ENCODE results near the gene KRTAP1-3. TPM values are rescaled to one million over a fixed set of nuclear protein-coding genes. Genes with fewer than 3 reads are reported as not detected.
"Not testable (repeated sequence)": the region's sequence is repeated elsewhere in the genome, so short reads cannot be mapped to it uniquely, and the experiment has no call there.

The KRTAP1-3 gene
- not detected in 2 replicates for total RNA-seq

GRCh38 chr17:41034346-41034935 lies at the start of gene KRTAP1-3:
KRTAP1-3 (minus strand) TSS chr17:41034874; CDS start chr17:41034821, 53 bp downstream.
- DNase-seq (ENCODE audit: extremely low read depth, low read depth, low spot score): not testable (repeated sequence)

GRCh38 chr17:41084100-41084856 lies 49.6 kb upstream of the KRTAP1-3 start, which contains the start of gene KRTAP4-7:
KRTAP4-7 (plus strand) TSS chr17:41084150; CDS start chr17:41084207, 57 bp downstream.
- DNase-seq (ENCODE audit: extremely low read depth, low read depth, low spot score): not testable (repeated sequence)

- DNase-seq (ENCODE audit: extremely low read depth, low read depth, low spot score): not testable (repeated sequence)
These were observed 48.8 kb upstream of the KRTAP1-3 start for GRCh38 chr17:41083427-41083826.

DNA sequence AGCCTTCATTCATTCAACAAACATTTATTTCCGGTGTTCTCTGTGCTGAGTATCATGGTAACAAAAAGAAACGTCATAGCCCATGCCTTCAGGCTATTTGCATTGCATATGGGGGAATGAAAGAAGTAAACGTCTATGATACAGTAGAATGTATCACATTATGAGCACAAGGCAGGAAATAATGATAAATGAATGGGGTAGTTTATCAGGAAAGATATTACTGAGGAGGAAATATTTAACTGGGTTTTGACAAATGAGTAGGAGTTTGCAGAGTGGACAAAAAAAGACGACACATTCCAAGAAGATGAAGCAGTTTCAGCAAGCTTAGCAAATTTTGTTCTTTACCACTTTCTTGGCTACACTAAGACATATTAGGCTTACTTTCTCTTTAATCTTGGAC lies 48.0 kb upstream of the KRTAP1-3 start:
- DNase-seq (ENCODE audit: extremely low read depth, low read depth, low spot score): no peak

GRCh38 chr17:41076788-41077187 lies 42.1 kb upstream of the KRTAP1-3 start:
- no peak for DNase-seq (ENCODE audit: extremely low read depth, low read depth, low spot score)

DNA sequence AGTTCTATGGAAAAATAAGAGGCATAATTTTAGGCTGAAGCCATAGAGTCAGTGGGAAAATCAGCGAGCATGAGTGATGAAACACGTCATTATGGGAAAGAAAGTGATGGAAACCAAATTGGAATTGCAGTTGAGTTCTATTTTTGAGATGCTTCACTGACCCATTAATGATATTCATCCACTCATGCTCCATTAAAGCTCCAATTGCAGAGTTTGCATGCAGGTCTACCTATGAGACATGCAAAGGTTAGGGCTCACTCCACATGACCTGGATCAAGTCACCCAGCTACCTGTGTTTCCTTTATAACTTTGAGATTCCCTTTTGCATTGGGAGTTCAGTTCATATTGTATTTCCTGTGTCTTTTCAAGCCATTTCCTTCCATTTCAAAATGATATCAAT lies 39.0 kb upstream of the KRTAP1-3 start:
- no peak for DNase-seq (ENCODE audit: extremely low read depth, low read depth, low spot score)

- DNase-seq (ENCODE audit: extremely low read depth, low read depth, low spot score): no peak
These were observed 37.1 kb upstream of the KRTAP1-3 start for GRCh38 chr17:41071606-41072360.

- DNase-seq (ENCODE audit: extremely low read depth, low read depth, low spot score): no peak
These were observed 34.4 kb upstream of the KRTAP1-3 start for GRCh38 chr17:41069031-41069430.

GRCh38 chr17:41067281-41067680 lies 32.6 kb upstream of the KRTAP1-3 start:
- no peak for DNase-seq (ENCODE audit: extremely low read depth, low read depth, low spot score)

GRCh38 chr17:41065829-41066624 lies 31.4 kb upstream of the KRTAP1-3 start, which contains the start of gene KRTAP2-4:
KRTAP2-4 (minus strand) TSS chr17:41065879; CDS start chr17:41065845, 34 bp downstream.
- DNase-seq (ENCODE audit: extremely low read depth, low read depth, low spot score): no peak

DNA sequence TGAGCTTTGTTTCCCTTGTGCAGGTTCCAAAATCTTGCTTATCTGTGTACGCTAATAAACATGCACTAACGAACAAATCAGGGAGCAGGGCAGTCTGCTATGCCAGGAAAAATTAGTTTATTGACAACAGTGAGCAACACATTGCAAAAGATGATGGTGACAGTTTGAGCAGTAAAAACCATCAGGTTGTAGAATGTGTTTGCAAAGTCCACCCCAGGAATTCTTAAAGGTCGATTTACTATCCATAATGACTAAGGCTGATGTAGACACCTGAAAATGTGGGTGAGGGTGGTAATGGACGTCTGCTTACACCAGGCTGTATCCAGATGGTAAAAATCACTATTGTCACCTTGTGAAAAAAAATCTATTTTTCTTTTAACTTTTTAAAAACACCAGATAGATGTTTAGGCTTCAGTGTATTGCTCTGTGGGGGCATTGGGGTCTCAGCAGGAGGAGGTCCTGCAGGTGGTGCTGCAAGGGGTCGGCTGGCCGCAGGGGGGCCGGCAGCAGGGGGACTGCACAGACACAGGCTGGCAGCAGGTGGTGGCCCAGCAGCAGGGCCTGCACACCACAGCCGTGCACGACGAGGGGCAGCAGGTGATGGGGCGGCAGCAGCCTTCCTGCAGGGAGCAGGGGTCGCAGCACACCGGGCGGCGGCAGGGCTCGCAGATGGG lies 30.5 kb upstream of the KRTAP1-3 start:
- DNase-seq (ENCODE audit: extremely low read depth, low read depth, low spot score): not testable (repeated sequence)

GRCh38 chr17:41064301-41064700 lies 29.6 kb upstream of the KRTAP1-3 start:
- no peak for DNase-seq (ENCODE audit: extremely low read depth, low read depth, low spot score)

- no peak for DNase-seq (ENCODE audit: extremely low read depth, low read depth, low spot score)
These were observed 28.8 kb upstream of the KRTAP1-3 start for GRCh38 chr17:41063449-41063848.

- no peak for DNase-seq (ENCODE audit: extremely low read depth, low read depth, low spot score)
These were observed 27.3 kb upstream of the KRTAP1-3 start for GRCh38 chr17:41061964-41062363.

GRCh38 chr17:41060052-41060604 lies 25.5 kb upstream of the KRTAP1-3 start, which contains the start of gene KRTAP2-3:
KRTAP2-3 (minus strand) TSS chr17:41060114; CDS start chr17:41060050, 64 bp downstream.
- DNase-seq (ENCODE audit: extremely low read depth, low read depth, low spot score): no peak

- not testable (repeated sequence) for DNase-seq (ENCODE audit: extremely low read depth, low read depth, low spot score)
These were observed 24.8 kb upstream of the KRTAP1-3 start for GRCh38 chr17:41059276-41060051.

GRCh38 chr17:41058741-41059140 lies 24.1 kb upstream of the KRTAP1-3 start:
- no peak for DNase-seq (ENCODE audit: extremely low read depth, low read depth, low spot score)

- no peak for DNase-seq (ENCODE audit: extremely low read depth, low read depth, low spot score)
These were observed 22.9 kb upstream of the KRTAP1-3 start for GRCh38 chr17:41057547-41057946.

DNA sequence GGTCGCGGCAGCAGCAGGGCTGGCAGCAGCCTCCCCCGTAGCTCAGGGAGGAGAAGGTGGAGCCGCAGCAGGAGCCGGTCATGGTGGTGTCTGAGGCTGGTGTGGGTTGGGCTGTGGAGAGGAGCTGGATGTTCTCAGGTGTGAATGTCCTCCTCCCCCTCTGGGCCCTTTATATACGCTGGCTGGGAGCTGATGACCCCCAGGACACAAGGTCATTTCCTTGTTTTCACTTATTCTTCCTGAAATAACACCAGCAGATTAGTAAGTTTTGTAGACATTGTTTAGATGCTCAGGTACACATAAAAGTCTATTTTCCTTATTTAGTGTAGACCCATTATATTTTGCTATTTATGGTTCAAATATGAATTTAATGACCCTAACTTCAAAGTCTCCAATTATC lies 20.5 kb upstream of the KRTAP1-3 start, which contains the start of gene KRTAP2-2:
TSS of gene KRTAP2-2 (minus strand) at position 101 of the 400 bp plus-strand sequence. CDS start at position 82, 19 bp downstream.
- DNase-seq (ENCODE audit: extremely low read depth, low read depth, low spot score): not testable (repeated sequence)

All from glomerular endothelial cell (primary cell).